ENCODE results near the gene POLR3K. TPM values are rescaled to one million over a fixed set of nuclear protein-coding genes. Genes with fewer than 3 reads are reported as not detected.

Gene POLR3K
- total RNA-seq, 1 experiment from 2014 or later, result 53.6 TPM

GRCh38 chr16:34648-34987, 18.8 kb downstream of the POLR3K start:
- Mint-ChIP-seq H3K4me1 (no peaks in the 10 kb centered on the region), H3K36me3 (ENCODE audit: insufficient read depth in 1 of 3, low read depth in 3 of 3) (peaks cover 5 to 21% (median 15%) of the 10 kb centered on the region in 3 experiments; a peak in 5 of 7 replicates), H3K27me3 (ENCODE audit: low read depth) (no peaks in the 10 kb centered on the region), H3K9me3 (no peaks in the 10 kb centered on the region; a peak in 1 of 5 replicates), H3K27ac (no peak overlapping the region; a peak in 2 of 7 replicates), H3K4me3 (no peak overlapping the region)
- Histone ChIP-seq H2BK20ac (ENCODE audit: low read depth, low read length, poor library complexity, severe bottlenecking) (no peak overlapping the region), H4K8ac (replicated peaks; ENCODE audit: insufficient read length, low read depth, low read length) (no peak overlapping the region), H2BK12ac (ENCODE audit: insufficient read length, low read depth, low read length) (no peak overlapping the region), H3K27ac (ENCODE audit: insufficient read length, low read depth, low read length) (no peak overlapping the region), H3K79me1 (ENCODE audit: insufficient read depth, low read depth, low read length, poor library complexity, severe bottlenecking) (no peaks in the 10 kb centered on the region), H3K9ac (ENCODE audit: extremely low read depth, insufficient read length, low read length) (no peak overlapping the region), H3K9me3 (ENCODE audit: control insufficient read depth, low read depth, low read length) (no peaks in the 10 kb centered on the region), H3K79me2 (ENCODE audit: insufficient read depth, low read length) (no peaks in the 10 kb centered on the region), H3K27me3 (ENCODE audit: insufficient read depth, low read length) (no peaks in the 10 kb centered on the region), H2BK15ac (ENCODE audit: low read depth, low read length) (no peak overlapping the region), H3K4ac (ENCODE audit: low read depth, low read length) (no peak overlapping the region), H3K4me2 (ENCODE audit: insufficient read depth, insufficient read length, low read length) (no peak overlapping the region), H4K91ac (ENCODE audit: insufficient read length, low read depth, low read length) (no peak overlapping the region), H3K14ac (ENCODE audit: insufficient read depth, low read length) (no peak overlapping the region), H3K18ac (ENCODE audit: insufficient read length, low read depth, low read length) (no peak overlapping the region), H2AFZ (ENCODE audit: low read length) (no peak overlapping the region), H3K23ac (ENCODE audit: insufficient read length, low read depth, low read length) (no peak overlapping the region), H3K23me2 (ENCODE audit: insufficient read length, low read depth, low read length, poor library complexity, severe bottlenecking) (no peaks in the 10 kb centered on the region), H3K4me1 (ENCODE audit: insufficient read depth, low read length) (no peaks in the 10 kb centered on the region), H3K56ac (ENCODE audit: insufficient read length, low read depth, low read length) (no peak overlapping the region), H4K20me1 (ENCODE audit: control insufficient read depth, insufficient read depth, insufficient read length) (no peaks in the 10 kb centered on the region), H2BK5ac (ENCODE audit: insufficient read length, low read length) (no peak overlapping the region), H2AK5ac (ENCODE audit: insufficient read length, low read length) (no peak overlapping the region), H3T11ph (ENCODE audit: low read length) (no peak overlapping the region), H4K5ac (ENCODE audit: insufficient read length, low read depth, low read length) (no peak overlapping the region), H2BK120ac (ENCODE audit: low read depth, low read length, poor library complexity, severe bottlenecking) (no peak overlapping the region)
- WGBS (ENCODE audit: extremely low coverage, insufficient read length, low lambda C conversion rate), result no CpG with 5 or more reads among the region's 6 CpGs
- TF ChIP-seq CTCF (conservative IDR thresholded peaks at IDR 0.05), result no peak
- DNase-seq, result no peak

All from H9 (cell line).